Endothelial cell of umbilical vein (primary cell): ENCODE results near the gene SPTB. TPM values are rescaled to one million over a fixed set of nuclear protein-coding genes. Genes with fewer than 3 reads are reported as not detected.

Source experiments
- BruUV-seq: library from RNA; stranded (reverse); fragments of 400-500 nt; replicated peaks from 2 replicates; lab custom pipeline; 2021; lab: Mats Ljungman, UMichigan
- CTCF ChIA-PET: fragments of 300-600, 350-600 bp; sonication (Branson Sonifier 250); formaldehyde crosslinking; loops from one replicate; lab custom pipeline; 2021; ENCODE audit warnings: antibody characterized with exemption, inconsistent platforms; lab: Charles Lee
- POLR2A ChIA-PET: fragments of 300-600, 350-600 bp; sonication (Branson Sonifier 250); formaldehyde crosslinking; loops from one replicate; lab custom pipeline; 2021; ENCODE audit warnings: antibody characterized with exemption, inconsistent platforms; lab: Charles Lee
- DNase-seq: peaks from one replicate; pipeline ENCODE4 v3.0.0-alpha.2; 2011; ENCODE audit warnings: low read depth, low spot score
- FAIRE-seq: peaks from 2 replicates; lab custom pipeline; 2011; peaks lifted over from hg19 to GRCh38; lab: Jason Lieb, UNC
- H2AFZ ChIP-seq: 2 replicates; pipeline ENCODE4 v1.6.0; 2012; ENCODE audit warnings: low read depth, low read length, control low read depth, inconsistent platforms
- H3K27ac ChIP-seq: 2 replicates; pipeline ENCODE4 v1.5.1; 2011; ENCODE audit warnings: low read depth, mild to moderate bottlenecking, control low read depth, low read length, moderate library complexity; ENCODE audit not compliant: insufficient read depth
- H3K27me3 ChIP-seq, 2 experiments: 2 replicates each; pipeline versions ENCODE4 v1.6.0 to v1.6.1; 2011; ENCODE audit warnings: low read length in 2 of 2, mixed read lengths in 1 of 2; ENCODE audit not compliant: control insufficient read depth in 2 of 2, insufficient read depth in 2 of 2
- H3K36me3 ChIP-seq, 2 experiments: 2 replicates in 1 of 2; 3 replicates in 1 of 2; pipeline ENCODE4 v1.5.1; 2011; ENCODE audit warnings: low read length in 2 of 2, mild to moderate bottlenecking in 1 of 2, moderate library complexity in 1 of 2; ENCODE audit not compliant: control insufficient read depth in 2 of 2, insufficient read depth in 2 of 2; ENCODE audit errors: extremely low read depth in 1 of 2
- H3K4me1 ChIP-seq: 3 replicates; pipeline ENCODE4 v1.5.1; 2011; ENCODE audit warnings: mild to moderate bottlenecking, low read length; ENCODE audit not compliant: control insufficient read depth, insufficient read depth; ENCODE audit errors: extremely low read depth
- H3K4me2 ChIP-seq: 2 replicates; pipeline ENCODE4 v1.6.1; 2011; ENCODE audit warnings: low read length, control low read depth, mixed read lengths; ENCODE audit not compliant: insufficient read depth
- H3K4me3 ChIP-seq, 3 experiments: fragments of 200-600 bp in 1 of 3; sonication (generic), shearing (Covaris generic) in 1 of 3; replicated peaks in 1 of 3; 2 replicates each; pipeline ENCODE4 v1.5.1; 2011 to 2016; ENCODE audit warnings: control low read depth in 3 of 3, low read length in 3 of 3, mild to moderate bottlenecking in 2 of 3, inconsistent platforms in 1 of 3, low read depth in 1 of 3, moderate library complexity in 1 of 3; ENCODE audit not compliant: insufficient read depth in 1 of 3
- H3K79me2 ChIP-seq: 2 replicates; pipeline ENCODE4 v1.6.0; 2012; ENCODE audit warnings: low read length, inconsistent platforms; ENCODE audit not compliant: control insufficient read depth, insufficient read depth
- H3K9ac ChIP-seq: replicated peaks from 2 replicates; pipeline ENCODE3; 2011; ENCODE audit warnings: low read length, control low read depth; ENCODE audit not compliant: insufficient read depth; ENCODE audit errors: extremely low read depth
- H3K9me1 ChIP-seq: replicated peaks from 3 replicates; pipeline ENCODE4 v1.6.0; 2011; ENCODE audit warnings: mild to moderate bottlenecking, low read length; ENCODE audit not compliant: control insufficient read depth, insufficient read depth; ENCODE audit errors: extremely low read depth
- H3K9me3 ChIP-seq: replicated peaks from 2 replicates; pipeline ENCODE4 v1.5.1; 2012; ENCODE audit warnings: low read length, inconsistent platforms; ENCODE audit not compliant: control insufficient read depth, insufficient read depth
- H4K20me1 ChIP-seq: replicated peaks from 2 replicates; pipeline ENCODE3; 2011; ENCODE audit warnings: mild to moderate bottlenecking, low read length; ENCODE audit not compliant: control insufficient read depth, insufficient read depth; ENCODE audit errors: extremely low read depth
- EZH2 ChIP-seq: IDR thresholded peaks from 2 replicates; pipeline ENCODE4 v1.6.1; 2012; ENCODE audit warnings: borderline replicate concordance, low read depth, mild to moderate bottlenecking, moderate library complexity, low read length, inconsistent platforms; ENCODE audit not compliant: severe bottlenecking
- FOS ChIP-seq: IDR thresholded peaks from 2 replicates; pipeline ENCODE4 v1.6.1; 2011; ENCODE audit warnings: mild to moderate bottlenecking, low read length, moderate library complexity, borderline replicate concordance; ENCODE audit not compliant: insufficient read depth
- MYC ChIP-seq: IDR thresholded peaks from one replicate; pipeline ENCODE4 v1.6.1; 2011; ENCODE audit warnings: mild to moderate bottlenecking, low read depth, low read length
- POLR2A ChIP-seq: IDR thresholded peaks from 2 replicates; pipeline ENCODE4 v1.6.1; 2012; ENCODE audit warnings: low read depth, mild to moderate bottlenecking, control low read depth, low read length
- dilution Hi-C: fragments of 300-500 bp; cut with MboI; formaldehyde crosslinking; loops from one replicate; pipeline ENCODE4 v1.15.0; 2019; ENCODE audit warnings: low sequenced_read_pairs; ENCODE audit not compliant: extremely low pct_ligation_motif_present
- intact Hi-C: fragments of 100-400 bp; cut with micrococcal nuclease; formaldehyde crosslinking; loops from one replicate; pipeline ENCODE4 v1.10.0; 2022
- polyA plus RNA-seq, 4 experiments: library from polyadenylated mRNA; depleted of rRNA in 3 of 4; stranded (reverse) in 3 of 4; unstranded in 1 of 4; fragments of >200 nt; gene quantifications; 2 replicates each; pipeline versions ENCODE4 v1.2.1 to v1.2.3, GENCODE V29; 2011 to 2012; ENCODE audit warnings: missing spikeins in 1 of 4
- total RNA-seq: library from RNA; stranded (reverse); gene quantifications from 2 replicates; pipeline ENCODE4 v1.2.3, GENCODE V29; 2021
- TF ChIP-seq, protein P1 (sequence below), 2 donors: IDR thresholded peaks; 1 replicate in 1 of 2; 2 replicates in 1 of 2; pipeline ENCODE4 v1.5.1; 2011; ENCODE audit warnings: low read length in 2 of 2, mild to moderate bottlenecking in 2 of 2, moderate library complexity in 2 of 2, control low read depth in 1 of 2, inconsistent platforms in 1 of 2, low read depth in 1 of 2; ENCODE audit not compliant: insufficient read depth in 1 of 2; ENCODE audit errors: extremely low read depth in 1 of 2
- TF ChIP-seq, protein P2 (sequence below): IDR thresholded peaks from 2 replicates; pipeline ENCODE4 v1.6.1; 2011; ENCODE audit not compliant: insufficient read depth, insufficient read length

Gene SPTB
- total and polyA plus RNA-seq, 2 donors (not counting 3 experiments of a cell fraction or from before 2014, with no cell fraction given), result 0.03 to 0.07 TPM

- BruUV-seq, result no TSS peak
Observed at GRCh38 chr14:64747327-64747726, 132.4 kb downstream of the SPTB start.

More at GRCh38 chr14:64747327-64747726, 132.4 kb downstream of the SPTB start:
- Histone ChIP-seq H3K27ac (no peak overlapping the region), H3K4me2 (no peak overlapping the region), H3K4me3 (no peak overlapping the region), H3K9me1 (no peaks in the 10 kb centered on the region), H3K36me3 (peaks cover 0 to 2% of the 10 kb centered on the region in 2 experiments), H3K9ac (no peak overlapping the region), H3K27me3 (no peaks in the 10 kb centered on the region), H4K20me1 (no peaks in the 10 kb centered on the region), H3K9me3 (no peaks in the 10 kb centered on the region), H3K79me2 (no peaks in the 10 kb centered on the region), H2AFZ (no peak overlapping the region), H3K4me1 (peaks cover 6% of the 10 kb centered on the region)
- ChIA-PET CTCF (interaction anchor here (1.0 to 2.2 kb wide), 5 partner anchors 11 to 78 kb away, joined by 3 to 11 read pairs (median 8); no protein-coding TSS in a partner anchor), POLR2A (interaction anchor here (0.7 kb wide), 1 partner anchor 52 kb away, joined by 4 read pairs; no protein-coding TSS in a partner anchor)
- TF ChIP-seq, protein P1, sequence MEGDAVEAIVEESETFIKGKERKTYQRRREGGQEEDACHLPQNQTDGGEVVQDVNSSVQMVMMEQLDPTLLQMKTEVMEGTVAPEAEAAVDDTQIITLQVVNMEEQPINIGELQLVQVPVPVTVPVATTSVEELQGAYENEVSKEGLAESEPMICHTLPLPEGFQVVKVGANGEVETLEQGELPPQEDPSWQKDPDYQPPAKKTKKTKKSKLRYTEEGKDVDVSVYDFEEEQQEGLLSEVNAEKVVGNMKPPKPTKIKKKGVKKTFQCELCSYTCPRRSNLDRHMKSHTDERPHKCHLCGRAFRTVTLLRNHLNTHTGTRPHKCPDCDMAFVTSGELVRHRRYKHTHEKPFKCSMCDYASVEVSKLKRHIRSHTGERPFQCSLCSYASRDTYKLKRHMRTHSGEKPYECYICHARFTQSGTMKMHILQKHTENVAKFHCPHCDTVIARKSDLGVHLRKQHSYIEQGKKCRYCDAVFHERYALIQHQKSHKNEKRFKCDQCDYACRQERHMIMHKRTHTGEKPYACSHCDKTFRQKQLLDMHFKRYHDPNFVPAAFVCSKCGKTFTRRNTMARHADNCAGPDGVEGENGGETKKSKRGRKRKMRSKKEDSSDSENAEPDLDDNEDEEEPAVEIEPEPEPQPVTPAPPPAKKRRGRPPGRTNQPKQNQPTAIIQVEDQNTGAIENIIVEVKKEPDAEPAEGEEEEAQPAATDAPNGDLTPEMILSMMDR (IDR thresholded peaks at IDR 0.05; ENCODE audit: extremely low read depth in 1 of 2, insufficient read depth in 1 of 2, low read depth in 1 of 2, low read length in 2 of 2), result no peak
- TF ChIP-seq EZH2, result no peak
- no peak for TF ChIP-seq MYC
- no peak for TF ChIP-seq FOS
- TF ChIP-seq, protein P2, sequence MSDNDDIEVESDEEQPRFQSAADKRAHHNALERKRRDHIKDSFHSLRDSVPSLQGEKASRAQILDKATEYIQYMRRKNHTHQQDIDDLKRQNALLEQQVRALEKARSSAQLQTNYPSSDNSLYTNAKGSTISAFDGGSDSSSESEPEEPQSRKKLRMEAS, result no peak
- TF ChIP-seq POLR2A, result no peak
- DNase-seq (no peak), FAIRE-seq (no peak)
- intact Hi-C loops, result no loop called here
- dilution Hi-C loops, result no loop called here
